GM19463 (cell line): Measurements from ENCODE around the gene HPCA.

Source experiments
- ATAC-seq: cut with Tn5 transposase; IDR thresholded peaks from one replicate; pipeline ENCODE4 v1.9.1; 2021; ENCODE audit warnings: mild to moderate bottlenecking, moderate library complexity; ENCODE audit not compliant: unreplicated experiment

The HPCA gene

DNA sequence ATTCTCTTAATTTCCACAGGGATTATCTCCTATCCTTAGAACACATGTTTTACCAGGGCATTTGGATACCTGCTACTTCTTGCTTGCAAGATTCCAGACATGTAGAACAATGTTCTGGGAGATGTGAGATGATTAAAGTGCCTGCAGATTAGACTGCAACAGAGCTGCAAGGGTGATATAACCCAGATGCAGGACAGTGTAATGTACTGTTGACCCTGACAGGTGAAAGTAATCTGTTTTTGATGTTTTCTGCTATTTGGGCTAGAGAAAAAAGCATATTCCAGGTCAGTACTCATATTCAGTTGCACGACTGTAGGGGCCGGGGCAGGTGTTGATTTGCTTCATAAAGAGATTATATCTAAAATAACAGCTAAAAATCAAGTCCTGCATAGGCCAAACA is 42.0 kb downstream of the HPCA start:
- no peak for ATAC-seq

DNA sequence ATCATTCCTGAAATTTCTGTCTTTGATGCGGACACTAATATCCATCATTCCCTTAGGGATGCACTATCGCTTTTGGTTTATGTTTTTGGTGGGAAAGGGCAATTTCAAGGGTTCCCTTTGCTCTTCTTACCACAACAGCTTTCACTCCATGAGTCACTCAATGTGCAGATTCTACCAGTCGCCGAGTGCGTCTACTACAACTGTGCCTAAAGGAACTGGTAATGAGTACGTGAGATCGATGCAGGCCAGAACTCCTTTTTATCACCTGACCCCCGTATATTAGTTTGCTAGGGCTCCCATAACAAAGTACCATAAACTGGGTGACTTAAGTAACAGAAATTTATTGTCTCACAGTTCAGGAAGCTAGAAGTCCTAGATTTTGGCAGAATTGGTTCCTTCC is 42.4 kb downstream of the HPCA start:
- ATAC-seq: no peak

DNA sequence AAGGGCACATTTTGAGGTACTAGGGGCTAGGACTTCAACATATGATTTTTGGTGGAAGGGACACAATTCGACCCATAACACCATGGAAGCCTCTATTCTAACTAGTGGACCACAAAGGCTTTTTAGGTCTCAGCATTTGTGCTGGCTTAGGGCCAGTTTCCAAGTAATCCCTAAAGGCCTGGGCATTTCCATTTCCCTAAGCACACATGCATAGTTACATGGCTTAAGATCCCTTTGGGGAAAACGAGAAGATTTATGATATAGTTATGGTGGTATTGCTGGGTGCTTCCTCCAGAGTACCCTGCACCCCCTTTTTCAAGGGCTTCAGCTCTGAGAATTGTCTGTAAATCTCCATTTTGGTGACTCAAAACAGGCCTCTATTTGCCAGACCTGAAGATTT is 43.1 kb downstream of the HPCA start:
- ATAC-seq: no peak

DNA sequence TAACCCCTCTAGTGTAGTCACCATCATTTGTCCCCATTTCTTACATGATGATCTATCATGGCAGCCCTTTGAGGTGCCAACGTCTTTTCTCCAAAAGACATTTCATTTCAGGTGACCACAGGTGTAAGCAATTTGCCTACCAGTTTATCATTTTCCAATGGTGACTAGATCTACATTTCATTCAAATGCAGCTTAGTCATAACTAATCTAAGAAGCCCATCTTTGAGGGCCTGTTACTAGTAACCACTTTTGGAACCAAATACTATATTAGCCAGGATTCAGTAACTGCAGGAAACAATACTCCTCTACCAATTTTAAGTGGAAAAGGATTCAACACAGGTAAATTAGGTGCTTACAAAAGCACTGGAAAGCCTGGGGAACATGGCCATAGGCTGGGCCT is 45.5 kb downstream of the HPCA start:
- no peak for ATAC-seq

DNA sequence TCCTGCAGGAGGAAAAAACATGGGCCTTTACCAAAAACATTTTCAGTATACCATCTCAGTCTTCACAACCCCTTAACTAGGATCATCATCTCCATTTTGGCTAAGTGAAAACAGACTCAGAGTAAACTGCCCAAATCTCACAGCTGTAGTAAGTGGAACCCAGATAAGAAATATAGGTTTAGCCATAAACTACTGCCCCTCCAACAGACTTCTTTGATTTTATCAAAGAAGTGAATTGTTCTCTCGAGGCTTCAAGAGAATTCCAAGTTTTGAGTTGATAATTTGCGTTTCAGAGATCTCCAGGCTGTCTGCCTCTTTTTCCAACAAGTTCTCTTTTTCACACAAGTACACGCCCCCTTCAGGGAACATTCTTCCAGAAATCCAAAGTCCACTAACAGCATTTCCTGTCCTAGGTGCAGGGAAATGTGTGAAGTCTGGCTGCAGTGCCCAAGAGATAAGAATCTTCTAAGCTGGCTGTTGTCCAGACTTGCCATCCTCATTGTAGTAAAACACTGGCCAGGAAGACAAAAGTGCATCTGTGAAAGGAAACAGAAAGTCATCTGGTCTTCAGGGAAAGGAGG is 47.5 kb downstream of the HPCA start:
- no peak for ATAC-seq

DNA sequence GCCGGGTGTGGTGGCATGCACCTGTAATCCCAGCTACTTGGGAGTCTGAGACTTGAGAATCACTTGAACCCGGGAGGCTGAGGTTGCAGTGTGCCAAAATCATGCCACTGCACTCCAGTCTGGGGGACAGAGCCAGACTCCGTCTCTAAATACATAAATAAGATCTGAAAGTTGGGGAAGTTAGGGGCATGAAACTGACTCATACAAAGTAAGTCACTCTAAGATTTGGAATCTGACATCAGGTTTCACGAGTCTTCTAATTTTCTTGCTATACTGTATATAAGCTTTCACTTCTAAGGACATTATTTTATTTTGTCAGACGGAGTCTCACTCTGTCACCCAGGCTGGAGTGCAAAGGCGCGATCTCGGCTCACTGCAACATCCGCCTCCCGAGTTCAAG is 48.2 kb downstream of the HPCA start:
- no peak for ATAC-seq

DNA sequence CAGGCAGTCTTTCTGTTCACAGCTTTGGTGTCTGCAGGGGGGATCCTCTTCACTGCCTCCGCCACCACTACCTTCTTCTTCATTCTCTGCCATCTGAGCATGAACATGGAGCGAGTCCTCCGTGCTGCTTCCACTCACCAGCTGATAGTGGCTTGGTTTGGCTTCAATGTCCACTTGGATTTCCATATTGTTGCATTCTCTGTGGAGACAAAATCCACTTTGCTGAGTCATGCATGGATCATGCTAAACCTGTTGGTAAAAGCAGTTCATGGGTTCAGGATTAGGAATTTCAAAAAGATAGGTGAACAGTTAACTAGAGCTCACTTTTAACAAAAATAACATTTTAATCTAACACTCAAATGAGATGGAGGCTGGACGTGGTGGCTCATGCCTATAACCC is 50.8 kb downstream of the HPCA start:
- no peak for ATAC-seq

DNA sequence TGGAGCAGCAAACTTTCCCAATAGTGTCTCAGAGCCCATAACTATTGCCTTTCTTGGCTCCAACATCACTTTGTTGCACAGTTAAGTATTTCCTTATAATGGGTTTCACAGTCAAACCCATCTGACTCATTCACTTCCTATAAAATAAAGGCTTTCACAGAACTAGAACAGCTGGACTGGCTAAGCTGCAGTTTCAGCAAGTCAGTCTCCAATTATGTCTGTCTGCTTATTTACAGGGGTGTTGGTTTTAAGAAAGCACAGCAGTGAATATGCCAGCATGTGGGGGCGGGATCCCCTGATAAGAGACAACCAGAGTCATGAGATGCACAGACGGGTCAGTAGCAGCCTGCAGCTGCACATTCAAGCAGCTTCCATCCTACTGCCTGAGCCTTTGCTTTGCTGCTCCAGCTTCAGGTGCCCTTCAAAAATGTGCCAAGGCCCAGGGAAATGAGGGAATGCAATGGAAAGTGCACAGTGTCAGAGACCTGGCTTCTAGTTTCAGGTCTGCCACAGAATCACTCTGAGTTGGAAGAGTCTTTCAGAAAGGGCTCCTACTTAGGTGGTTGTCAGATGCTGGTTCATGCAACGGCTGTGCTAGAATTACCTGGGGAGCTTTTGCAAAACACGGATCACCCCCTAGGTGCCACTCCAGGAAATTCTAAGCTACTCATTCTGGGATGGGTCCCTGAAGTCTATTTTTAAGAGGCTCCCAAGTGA is 53.5 kb downstream of the HPCA start:
- no peak for ATAC-seq

DNA sequence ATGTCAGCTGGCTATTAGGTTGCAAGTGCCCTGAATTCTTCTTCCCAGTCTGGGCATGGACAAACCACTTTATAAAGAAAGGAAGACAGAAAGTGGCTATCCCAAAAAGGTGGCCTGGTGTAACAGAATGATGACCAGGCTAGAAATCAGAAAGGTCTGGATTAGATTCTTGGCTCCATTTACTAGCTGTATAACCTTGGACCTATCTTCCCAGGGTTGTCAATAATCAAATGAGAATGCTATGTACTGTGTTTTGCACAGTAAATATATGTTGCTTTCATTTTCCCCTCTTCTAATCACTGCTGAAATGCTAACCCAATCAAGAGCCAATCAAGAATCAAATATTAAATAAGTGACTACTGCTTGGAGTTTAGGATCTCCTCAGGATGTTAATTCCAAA is 57.9 kb downstream of the HPCA start:
- no peak for ATAC-seq
